GM19452 (cell line): Measurements from ENCODE around the gene IVL.

ENCODE experiments used
- ATAC-seq: cut with Tn5 transposase; IDR thresholded peaks from one replicate; pipeline ENCODE4 v1.9.1; 2021; ENCODE audit not compliant: unreplicated experiment

The IVL gene

GRCh38 chr1:152886758-152887409 is 21.5 kb upstream of the IVL start:
- no peak for ATAC-seq

DNA sequence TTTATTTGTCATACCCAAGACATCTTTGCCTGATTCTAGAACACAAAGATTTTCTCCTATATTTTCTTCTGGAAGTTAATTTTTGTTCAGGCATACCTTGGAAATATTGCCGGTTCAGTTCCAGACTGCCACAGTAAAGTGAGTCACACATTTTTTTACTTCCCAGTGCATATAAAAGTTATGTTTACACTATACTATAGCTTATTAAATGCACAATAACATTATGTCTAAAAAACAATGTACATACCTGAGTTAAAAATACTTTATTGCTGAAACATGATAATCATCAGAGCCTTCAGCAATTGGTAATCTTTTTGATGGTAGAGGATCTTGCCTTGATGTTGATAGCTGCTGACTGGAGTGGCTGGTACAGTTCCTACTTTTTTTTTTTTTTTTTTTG is 20.2 kb upstream of the IVL start:
- no peak for ATAC-seq

GRCh38 chr1:152899027-152899426 is 9.3 kb upstream of the IVL start:
- no peak for ATAC-seq

GRCh38 chr1:152899883-152900282 is 8.5 kb upstream of the IVL start:
- no peak for ATAC-seq

GRCh38 chr1:152901631-152902030 is 6.7 kb upstream of the IVL start:
- no peak for ATAC-seq

DNA sequence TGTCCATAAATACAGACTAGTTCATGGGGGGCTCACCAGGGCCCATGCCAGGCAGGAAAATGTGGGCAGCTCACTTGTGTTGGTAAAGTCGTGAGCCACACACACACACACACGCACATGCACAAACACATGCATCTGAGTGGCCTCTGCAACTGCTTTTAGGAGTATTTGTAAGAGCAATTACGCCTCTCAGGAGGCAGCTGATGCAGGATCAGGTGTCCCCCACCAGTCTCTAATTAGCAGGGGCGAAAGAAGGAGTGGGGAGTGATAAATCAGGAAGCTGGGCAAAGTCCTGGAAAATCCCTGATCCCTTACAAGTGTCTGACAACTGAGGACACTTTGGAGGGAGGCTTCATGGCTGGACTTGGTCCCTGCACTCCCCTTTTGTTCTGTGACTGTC is 5.7 kb upstream of the IVL start:
- ATAC-seq = no peak

GRCh38 chr1:152904688-152905440 is 3.5 kb upstream of the IVL start:
- no peak for ATAC-seq

DNA sequence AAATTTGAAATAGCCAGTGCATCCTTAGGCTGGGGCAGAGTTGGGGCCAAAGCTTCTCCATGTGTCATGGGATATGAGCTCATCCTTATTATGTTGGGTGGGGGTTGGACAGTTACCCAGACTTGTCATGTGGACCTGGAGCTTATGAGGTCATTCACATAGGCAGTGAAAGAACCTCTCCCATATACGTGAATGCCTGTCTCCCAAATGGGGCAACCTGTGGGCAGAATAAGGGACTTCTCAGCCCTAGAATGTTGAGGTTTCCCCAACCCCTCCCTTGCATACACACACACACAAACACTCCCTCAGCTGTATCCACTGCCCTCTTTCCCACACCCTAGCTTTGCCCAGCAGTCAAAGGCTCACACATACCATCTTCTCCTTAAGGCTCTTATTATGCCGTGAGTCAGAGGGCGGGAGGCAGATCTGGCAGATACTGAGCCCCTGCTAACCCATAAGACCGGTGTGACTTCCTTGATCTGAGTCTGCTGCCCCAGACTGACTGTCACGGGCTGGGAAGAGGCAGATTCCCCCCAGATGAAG is 2.3 kb upstream of the IVL start:
- no peak for ATAC-seq

DNA sequence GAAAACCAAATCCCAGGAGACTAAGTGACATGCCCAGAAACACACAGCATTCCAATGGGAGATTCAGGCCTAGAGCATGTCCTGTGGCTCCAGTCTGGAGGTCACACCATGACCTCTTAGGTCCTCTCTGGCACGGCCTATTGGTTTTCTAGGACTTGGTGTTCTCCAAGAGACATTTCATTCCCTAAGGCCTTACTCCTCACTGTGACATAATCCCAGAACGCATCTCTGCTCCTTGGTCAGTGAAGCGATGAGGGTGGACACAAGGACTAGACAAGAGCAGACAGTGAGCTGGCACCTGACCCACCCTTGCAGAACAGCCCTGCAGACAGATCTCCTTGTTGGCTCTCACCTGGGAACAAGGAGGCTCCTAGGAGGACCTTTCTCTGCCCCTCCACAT is 860 bp downstream of the IVL start:
- ATAC-seq = no peak

DNA sequence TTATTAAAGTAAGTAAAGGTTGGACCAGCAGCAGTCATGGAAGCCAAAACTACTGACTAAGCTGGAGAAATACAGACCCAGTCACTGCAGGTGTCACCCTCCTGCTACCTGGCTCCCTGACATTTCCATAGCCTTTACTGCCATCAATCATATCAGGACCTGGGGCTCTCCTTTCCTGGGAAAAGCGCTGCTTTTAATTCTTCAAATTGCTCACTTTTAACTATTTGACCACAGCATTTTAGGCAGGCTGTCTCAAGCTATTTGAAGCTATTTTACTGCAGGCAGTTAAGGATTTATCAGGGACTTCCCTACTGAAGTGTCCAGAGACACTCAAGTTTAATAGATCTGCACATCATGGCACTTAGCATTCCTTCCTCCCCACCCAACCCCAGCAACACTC is 4.1 kb downstream of the IVL start:
- no peak for ATAC-seq

- no peak for ATAC-seq
Measured at GRCh38 chr1:152912900-152913299, 4.6 kb downstream of the IVL start.

- ATAC-seq = no peak
Measured at GRCh38 chr1:152917794-152918193, 9.4 kb downstream of the IVL start.

- no peak for ATAC-seq
Measured at GRCh38 chr1:152919071-152919470, 10.7 kb downstream of the IVL start.

DNA sequence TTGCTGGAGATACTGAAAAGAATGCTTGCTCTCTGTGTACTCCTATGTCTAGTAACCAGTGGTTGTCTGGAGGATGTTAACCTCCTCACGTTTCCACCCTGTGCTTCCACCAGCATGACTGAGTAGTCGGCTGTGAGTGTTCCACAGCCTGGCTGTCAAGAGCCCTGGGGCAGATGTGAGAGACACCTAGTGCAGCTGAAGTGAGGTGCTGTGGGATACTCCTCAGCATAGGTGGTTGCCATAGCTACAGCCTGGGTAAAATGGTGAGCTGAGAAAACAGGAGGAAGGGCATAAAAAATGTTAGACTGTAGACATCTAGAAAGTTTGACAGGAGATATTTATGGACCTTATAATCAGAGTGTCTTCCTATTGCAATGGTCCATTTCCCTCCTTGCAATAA is 15.8 kb downstream of the IVL start:
- ATAC-seq = no peak

- no peak for ATAC-seq
Measured at GRCh38 chr1:152926091-152926490, 17.7 kb downstream of the IVL start.

- no peak for ATAC-seq
Measured at GRCh38 chr1:152928671-152929070, 20.3 kb downstream of the IVL start.

GRCh38 chr1:152932170-152932811 is 23.9 kb downstream of the IVL start:
- no peak for ATAC-seq

GRCh38 chr1:152933196-152933595 is 24.9 kb downstream of the IVL start:
- no peak for ATAC-seq

GRCh38 chr1:152940614-152941013 is 32.3 kb downstream of the IVL start:
- no peak for ATAC-seq

GRCh38 chr1:152941037-152941711 is 32.8 kb downstream of the IVL start:
- no peak for ATAC-seq

DNA sequence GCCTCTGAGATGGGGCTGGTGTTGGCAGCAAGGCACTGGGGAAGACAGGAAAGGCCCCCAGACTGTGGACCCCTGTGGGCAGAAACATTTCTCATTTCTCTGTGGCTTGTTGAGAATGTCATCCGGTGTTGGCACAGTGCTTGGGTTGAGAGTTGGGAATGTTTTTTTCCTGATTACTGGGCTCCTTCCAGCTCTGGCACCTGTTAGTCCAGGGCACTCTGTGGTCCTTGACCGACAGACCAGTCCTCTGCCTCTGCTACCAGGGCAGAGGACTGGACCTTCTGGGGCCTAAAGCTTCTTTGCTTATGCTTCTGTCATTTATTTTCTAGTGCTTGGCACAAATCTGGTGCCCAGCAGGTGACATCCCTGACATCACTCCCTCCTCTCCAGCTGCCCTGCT is 33.8 kb downstream of the IVL start:
- no peak for ATAC-seq
